Esophagus muscularis mucosa (tissue), 4 donors: ENCODE data around the gene GLRX5. TPM values are rescaled to one million over a fixed set of nuclear protein-coding genes. Genes with fewer than 3 reads are reported as not detected.
"Not testable (repeated sequence)": the region's sequence is repeated elsewhere in the genome, so short reads cannot be mapped to it uniquely, and the experiment has no call there.

Experiments used
- DNase-seq: peaks from one replicate; pipeline ENCODE4 v3.0.0-alpha.2; 2017; ENCODE audit errors: extremely low spot score
- H3K27ac ChIP-seq, 4 donors: fragments of 200-600 bp; sonication (generic); replicated peaks in 1 of 4; 1 replicate in 3 of 4; 2 replicates in 1 of 4; pipeline ENCODE4 v1.5.1; 2016 to 2019; ENCODE audit warnings: mild to moderate bottlenecking in 1 of 4
- H3K27me3 ChIP-seq, 4 donors: fragments of 200-600 bp; sonication (generic); one replicate each; pipeline versions ENCODE4 v1.5.1 to v1.6.0; 2016 to 2019
- H3K36me3 ChIP-seq, 4 donors: fragments of 200-600 bp; sonication (generic); one replicate each; pipeline ENCODE4 v1.5.1; 2016 to 2019
- H3K4me1 ChIP-seq, 4 donors: fragments of 200-600 bp; sonication (generic); one replicate each; pipeline ENCODE4 v1.5.1; 2016 to 2019
- H3K4me3 ChIP-seq, 4 donors: fragments of 200-600 bp; sonication (generic); 1 replicate in 2 of 4; 2 replicates in 2 of 4; pipeline ENCODE4 v1.5.1; 2016 to 2019; ENCODE audit warnings: mild to moderate bottlenecking in 4 of 4, moderate library complexity in 1 of 4
- H3K9me3 ChIP-seq, 4 donors: fragments of 200-600 bp; sonication (generic); 1 replicate in 3 of 4; 2 replicates in 1 of 4; pipeline ENCODE4 v1.5.1; 2016 to 2019
- CTCF ChIP-seq, 3 experiments: fragments of 200-600 bp in 2 of 3; fragments of 450-650 bp in 1 of 3; sonication (generic) in 2 of 3; IDR thresholded peaks; one replicate each; pipeline ENCODE4 v1.5.1; 2017 to 2019; ENCODE audit warnings: antibody characterized with exemption in 3 of 3, mild to moderate bottlenecking in 2 of 3, moderate library complexity in 1 of 3
- EP300 ChIP-seq: sonication (generic); formaldehyde crosslinking; IDR thresholded peaks from one replicate; pipeline ENCODE4 v1.6.1; 2017; ENCODE audit warnings: antibody characterized with exemption
- POLR2A ChIP-seq: fragments of 450-650 bp; IDR thresholded peaks from one replicate; pipeline ENCODE4 v1.6.1; 2017; ENCODE audit warnings: antibody characterized with exemption, moderate library complexity, mild to moderate bottlenecking, low read depth
- POLR2AphosphoS5 ChIP-seq, 2 donors: sonication (generic); formaldehyde crosslinking; IDR thresholded peaks; one replicate each; pipeline ENCODE4 v1.6.1; 2017; ENCODE audit warnings: antibody characterized with exemption in 2 of 2
- WGBS: methylation state at CpG from one replicate; pipeline ENCODE4 v1.1.5; 2018; 5-methylcytosine and 5-hydroxymethylcytosine counted together
- intact Hi-C: fragments of 100-400 bp; cut with DNase I; formaldehyde crosslinking; loops from one replicate; pipeline ENCODE4 v1.15.1; 2023
- total RNA-seq, 4 donors: library from RNA; depleted of rRNA; stranded (reverse); fragments of >200 nt; gene quantifications; one replicate each; pipeline versions ENCODE4 v1.1.0 to v1.2.1, GENCODE V29; 2016

The GLRX5 gene
- total RNA-seq, 4 donors from 2014 or later: 34.3 to 51.5 (median 43.5) TPM

GRCh38 chr14:95575840-95576473 is 41.1 kb downstream of the GLRX5 start:
- H3K27ac ChIP-seq: no peak overlapping the region
- no peaks in the 10 kb centered on the region for H3K36me3 ChIP-seq
- TF ChIP-seq POLR2A (no peak), EP300 (no peak), POLR2AphosphoS5 (IDR thresholded peaks at IDR 0.05) (no peak), CTCF (IDR thresholded peaks at IDR 0.05) (no peak)
- H3K27me3 ChIP-seq: peaks cover 0 to 22% (median 0%) of the 10 kb centered on the region in 4 donors
- no peaks in the 10 kb centered on the region for H3K4me1 ChIP-seq
- no peaks in the 10 kb centered on the region for H3K9me3 ChIP-seq
- DNase-seq: no peak
- no peak overlapping the region for H3K4me3 ChIP-seq
- intact Hi-C loops: no loop called here
- WGBS: 49% methylated on average over 3 of the region's 3 CpGs

GRCh38 chr14:95577067-95577800 is 42.4 kb downstream of the GLRX5 start:
- no peaks in the 10 kb centered on the region for H3K36me3 ChIP-seq
- TF ChIP-seq POLR2A (no peak), EP300 (no peak), POLR2AphosphoS5 (IDR thresholded peaks at IDR 0.05) (no peak), CTCF (IDR thresholded peaks at IDR 0.05) (no peak)
- DNase-seq: no peak
- no peak overlapping the region for H3K27ac ChIP-seq
- intact Hi-C loops: no loop called here
- 67% methylated on average over 12 of the region's 12 CpGs for WGBS
- H3K4me1 ChIP-seq: no peaks in the 10 kb centered on the region
- peaks cover 0 to 22% (median 0%) of the 10 kb centered on the region in 4 donors for H3K27me3 ChIP-seq
- no peak overlapping the region for H3K4me3 ChIP-seq
- H3K9me3 ChIP-seq: no peaks in the 10 kb centered on the region

GRCh38 chr14:95577870-95578269 is 43.0 kb downstream of the GLRX5 start:
- no peaks in the 10 kb centered on the region for H3K9me3 ChIP-seq
- TF ChIP-seq CTCF (IDR thresholded peaks at IDR 0.05) (no peak), POLR2A (no peak), POLR2AphosphoS5 (IDR thresholded peaks at IDR 0.05) (no peak), EP300 (no peak)
- 5% methylated on average over 3 of the region's 3 CpGs for WGBS

GRCh38 chr14:95583836-95584617 is 49.2 kb downstream of the GLRX5 start:
- 75% methylated on average over 8 of the region's 8 CpGs for WGBS
- H3K9me3 ChIP-seq, H3K36me3 ChIP-seq, intact Hi-C loops, H3K4me1 ChIP-seq, H3K27ac ChIP-seq, DNase-seq, H3K4me3 ChIP-seq: not testable (repeated sequence)
- peaks cover 0 to 17% (median 0%) of the 10 kb centered on the region in 4 donors for H3K27me3 ChIP-seq

More at GRCh38 chr14:95577870-95578269, 43.0 kb downstream of the GLRX5 start:
- no peak overlapping the region for H3K27ac ChIP-seq
- no peaks in the 10 kb centered on the region for H3K36me3 ChIP-seq
- H3K4me3 ChIP-seq: no peak overlapping the region
- no peaks in the 10 kb centered on the region for H3K4me1 ChIP-seq
- intact Hi-C loops: no loop called here
- H3K27me3 ChIP-seq: peaks cover 0 to 22% (median 0%) of the 10 kb centered on the region in 4 donors
- DNase-seq: no peak
